ENCODE data around the gene PAPPA. TPM values are rescaled to one million over a fixed set of nuclear protein-coding genes. Genes with fewer than 3 reads are reported as not detected.

Gene PAPPA, protein sequence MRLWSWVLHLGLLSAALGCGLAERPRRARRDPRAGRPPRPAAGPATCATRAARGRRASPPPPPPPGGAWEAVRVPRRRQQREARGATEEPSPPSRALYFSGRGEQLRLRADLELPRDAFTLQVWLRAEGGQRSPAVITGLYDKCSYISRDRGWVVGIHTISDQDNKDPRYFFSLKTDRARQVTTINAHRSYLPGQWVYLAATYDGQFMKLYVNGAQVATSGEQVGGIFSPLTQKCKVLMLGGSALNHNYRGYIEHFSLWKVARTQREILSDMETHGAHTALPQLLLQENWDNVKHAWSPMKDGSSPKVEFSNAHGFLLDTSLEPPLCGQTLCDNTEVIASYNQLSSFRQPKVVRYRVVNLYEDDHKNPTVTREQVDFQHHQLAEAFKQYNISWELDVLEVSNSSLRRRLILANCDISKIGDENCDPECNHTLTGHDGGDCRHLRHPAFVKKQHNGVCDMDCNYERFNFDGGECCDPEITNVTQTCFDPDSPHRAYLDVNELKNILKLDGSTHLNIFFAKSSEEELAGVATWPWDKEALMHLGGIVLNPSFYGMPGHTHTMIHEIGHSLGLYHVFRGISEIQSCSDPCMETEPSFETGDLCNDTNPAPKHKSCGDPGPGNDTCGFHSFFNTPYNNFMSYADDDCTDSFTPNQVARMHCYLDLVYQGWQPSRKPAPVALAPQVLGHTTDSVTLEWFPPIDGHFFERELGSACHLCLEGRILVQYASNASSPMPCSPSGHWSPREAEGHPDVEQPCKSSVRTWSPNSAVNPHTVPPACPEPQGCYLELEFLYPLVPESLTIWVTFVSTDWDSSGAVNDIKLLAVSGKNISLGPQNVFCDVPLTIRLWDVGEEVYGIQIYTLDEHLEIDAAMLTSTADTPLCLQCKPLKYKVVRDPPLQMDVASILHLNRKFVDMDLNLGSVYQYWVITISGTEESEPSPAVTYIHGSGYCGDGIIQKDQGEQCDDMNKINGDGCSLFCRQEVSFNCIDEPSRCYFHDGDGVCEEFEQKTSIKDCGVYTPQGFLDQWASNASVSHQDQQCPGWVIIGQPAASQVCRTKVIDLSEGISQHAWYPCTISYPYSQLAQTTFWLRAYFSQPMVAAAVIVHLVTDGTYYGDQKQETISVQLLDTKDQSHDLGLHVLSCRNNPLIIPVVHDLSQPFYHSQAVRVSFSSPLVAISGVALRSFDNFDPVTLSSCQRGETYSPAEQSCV (N-terminal part only)
- 24.8 to 45.0 TPM (median 35.3 TPM) in 5 replicates for total RNA-seq (2022; extraction: Qiagen RNA extraction)

GRCh38 chr9:116153765-116154333 lies at the start of gene PAPPA:
TSS of gene PAPPA (plus strand) at chr9:116153791. CDS start at chr9:116154173, 382 bp downstream.

